GM21737 (cell line): Measurements from ENCODE around the gene MPPED2.

Source experiments
- ATAC-seq: cut with Tn5 transposase; IDR thresholded peaks from one replicate; pipeline ENCODE4 v1.9.1; 2021; ENCODE audit warnings: mild to moderate bottlenecking, moderate library complexity; ENCODE audit not compliant: unreplicated experiment

MPPED2 gene, protein sequence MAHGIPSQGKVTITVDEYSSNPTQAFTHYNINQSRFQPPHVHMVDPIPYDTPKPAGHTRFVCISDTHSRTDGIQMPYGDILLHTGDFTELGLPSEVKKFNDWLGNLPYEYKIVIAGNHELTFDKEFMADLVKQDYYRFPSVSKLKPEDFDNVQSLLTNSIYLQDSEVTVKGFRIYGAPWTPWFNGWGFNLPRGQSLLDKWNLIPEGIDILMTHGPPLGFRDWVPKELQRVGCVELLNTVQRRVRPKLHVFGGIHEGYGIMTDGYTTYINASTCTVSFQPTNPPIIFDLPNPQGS

DNA sequence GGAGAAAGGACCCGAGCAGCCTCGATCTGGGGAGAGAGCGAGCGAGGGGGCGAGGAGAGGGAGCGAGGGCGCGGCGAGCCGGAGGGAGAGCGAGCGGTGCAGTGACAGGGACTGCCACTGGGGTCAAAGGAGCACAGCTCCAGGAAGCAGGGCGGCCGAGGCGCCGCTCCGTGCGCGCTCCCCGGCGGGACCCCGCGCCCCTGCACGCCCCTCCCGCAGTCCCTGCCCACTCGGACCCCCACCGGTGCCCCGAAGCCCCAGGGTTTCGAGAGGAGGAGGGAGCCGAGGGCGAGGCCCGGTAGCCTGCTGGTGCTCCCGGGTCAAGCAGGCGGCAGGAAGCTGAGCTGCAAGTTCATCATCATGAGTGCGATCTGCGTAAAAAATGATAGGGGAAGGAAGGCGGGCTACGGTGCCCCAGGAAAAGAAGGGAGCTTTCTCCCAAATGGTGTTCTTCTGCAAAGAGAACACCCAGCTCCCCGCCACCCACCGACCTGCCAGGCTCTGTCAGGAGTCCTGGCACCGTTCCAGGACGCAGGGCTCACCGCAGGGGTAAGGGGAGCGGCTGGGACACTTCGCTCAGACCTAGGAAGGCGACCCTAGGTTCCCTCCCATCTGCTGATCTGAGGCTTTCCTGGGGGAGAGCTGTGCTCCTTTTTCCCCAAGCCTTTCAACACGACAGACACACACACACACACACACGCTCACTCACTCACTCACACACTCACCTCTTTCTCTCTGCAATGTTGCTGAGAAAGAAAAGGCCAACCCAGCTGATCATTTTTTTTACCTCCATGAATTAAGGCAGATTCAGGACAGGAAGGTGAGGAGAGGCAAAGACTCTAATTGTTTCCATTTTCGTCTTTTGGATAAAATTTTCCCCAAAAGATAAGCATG lies at the start of gene MPPED2:
TSS of gene MPPED2 (minus strand) at position 103 of the 894 bp plus-strand sequence. CDS start 5,980 bp downstream, outside the sequence.
- ATAC-seq = peak; percentile 83

DNA sequence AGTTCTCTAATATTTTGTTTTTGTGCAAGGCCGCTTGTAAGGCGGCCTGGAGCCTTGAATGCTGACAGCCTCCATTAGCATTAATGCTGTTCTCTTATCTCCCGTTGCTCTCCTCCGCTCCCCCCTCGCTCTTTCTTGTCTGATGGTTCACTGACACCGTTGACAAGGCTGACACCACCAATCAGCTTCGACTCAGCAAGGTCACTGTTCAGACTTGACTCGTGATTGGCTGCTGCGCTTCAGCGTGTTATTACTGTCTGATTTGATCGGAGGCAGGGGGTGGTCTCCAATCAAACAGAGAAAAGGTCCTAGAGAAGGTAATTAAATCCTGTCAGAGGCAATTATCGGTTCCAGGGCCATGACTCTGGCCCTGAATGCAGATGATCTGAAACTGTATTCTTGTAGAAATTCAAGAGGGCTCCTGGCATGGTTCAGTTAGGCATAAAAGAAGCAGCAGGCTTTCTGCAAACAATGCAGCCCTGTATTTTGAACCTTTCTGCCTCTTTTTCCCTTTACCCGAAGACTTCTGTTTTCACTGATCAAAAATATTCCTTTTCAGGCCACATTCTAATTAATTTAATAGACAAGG lies 49.3 kb upstream of the MPPED2 start:
- ATAC-seq = no peak

DNA sequence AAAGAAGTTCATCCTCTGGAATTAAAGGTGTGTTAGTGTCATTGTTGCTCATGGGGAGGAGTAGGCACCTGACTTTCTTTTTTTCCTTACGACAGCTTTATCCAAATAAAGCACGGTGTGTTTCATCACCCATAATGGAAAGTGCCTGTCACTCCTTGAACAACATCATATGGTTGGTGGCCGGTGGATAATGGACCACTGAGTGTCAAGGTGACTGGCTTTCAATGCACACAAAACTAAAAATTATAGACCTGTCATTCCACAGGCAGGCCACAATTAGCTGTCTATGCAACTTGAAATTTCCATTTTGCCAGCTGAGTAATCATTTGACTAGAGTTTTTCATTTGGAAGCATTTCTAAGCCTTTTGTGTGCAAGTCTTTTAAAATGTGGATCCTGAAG lies 45.0 kb upstream of the MPPED2 start:
- no peak for ATAC-seq

DNA sequence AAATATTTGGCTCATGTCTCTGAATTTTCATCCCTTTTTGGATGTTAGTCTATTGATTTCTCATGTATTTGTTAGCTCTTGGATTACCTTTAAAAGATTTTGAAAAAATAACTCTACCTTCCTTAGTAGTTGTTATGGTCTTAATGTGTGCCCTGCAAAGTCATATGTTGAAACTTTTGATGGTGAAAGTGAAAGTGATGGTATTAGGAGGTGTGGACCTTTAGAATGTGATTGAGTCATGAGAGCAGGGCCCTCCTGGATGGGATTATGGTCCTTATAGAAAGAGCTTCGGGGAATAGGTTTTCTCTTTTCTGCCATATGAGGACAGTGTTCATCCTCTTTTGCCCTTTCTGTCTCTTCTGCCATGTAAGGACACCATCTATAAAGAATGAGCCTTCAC lies 33.6 kb upstream of the MPPED2 start:
- ATAC-seq = no peak

DNA sequence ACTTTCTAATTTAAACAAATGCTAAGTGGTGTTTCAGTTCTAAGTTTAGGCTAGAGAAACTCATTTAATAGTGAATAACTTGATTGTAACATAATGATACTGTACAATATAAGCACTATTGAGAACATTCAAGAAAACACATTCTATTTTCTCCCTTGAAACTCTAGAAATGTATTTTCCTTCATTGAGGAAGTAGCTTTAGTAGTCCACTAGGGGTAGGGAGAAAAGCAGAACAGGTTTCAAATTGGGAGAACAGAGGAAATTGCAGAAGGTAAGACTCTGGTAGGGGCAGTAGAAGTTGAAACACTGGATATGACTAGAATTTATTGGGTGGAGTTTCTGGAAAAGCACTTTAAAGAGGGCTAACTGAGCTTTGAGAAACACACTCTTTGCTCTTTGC lies 31.6 kb upstream of the MPPED2 start:
- ATAC-seq = no peak

DNA sequence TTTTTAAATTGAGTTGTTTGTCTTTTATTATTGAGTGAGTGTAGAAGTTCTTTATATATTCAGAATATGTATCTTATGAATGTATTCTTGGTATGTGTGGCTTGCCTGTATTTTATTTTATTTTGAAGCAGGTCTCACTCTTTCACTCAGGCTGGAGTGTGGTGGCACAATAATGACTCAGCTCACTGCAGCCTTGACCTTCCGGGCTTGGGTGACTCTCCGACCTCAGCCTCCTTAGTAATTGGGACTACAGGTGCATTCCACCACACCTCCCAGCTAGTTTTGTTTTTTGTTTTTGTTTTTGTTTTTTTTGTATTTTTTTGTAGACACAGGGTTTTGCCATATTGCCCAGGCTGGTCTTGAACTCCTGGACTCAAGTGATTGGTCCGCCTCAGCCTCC lies 24.5 kb upstream of the MPPED2 start:
- no peak for ATAC-seq

DNA sequence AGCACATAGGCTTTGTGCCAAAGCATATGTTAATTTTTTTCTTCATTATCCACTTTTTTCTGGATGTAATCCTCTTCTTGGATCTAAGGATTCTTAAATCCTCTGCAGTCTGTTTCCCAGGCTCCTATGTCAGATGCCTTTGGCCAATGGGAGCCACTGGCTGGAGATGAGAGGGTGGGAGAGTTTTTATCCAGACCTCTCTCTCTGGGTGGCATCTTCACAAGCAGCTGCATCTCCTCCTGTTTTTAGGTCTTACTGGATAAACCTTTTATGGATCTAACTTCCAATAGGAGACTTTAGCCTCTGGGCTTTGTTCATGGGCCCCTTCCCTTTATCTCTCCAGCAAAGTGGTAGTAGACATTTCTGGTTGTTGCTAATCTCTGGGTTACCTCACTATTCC lies 22.4 kb upstream of the MPPED2 start:
- ATAC-seq = no peak

DNA sequence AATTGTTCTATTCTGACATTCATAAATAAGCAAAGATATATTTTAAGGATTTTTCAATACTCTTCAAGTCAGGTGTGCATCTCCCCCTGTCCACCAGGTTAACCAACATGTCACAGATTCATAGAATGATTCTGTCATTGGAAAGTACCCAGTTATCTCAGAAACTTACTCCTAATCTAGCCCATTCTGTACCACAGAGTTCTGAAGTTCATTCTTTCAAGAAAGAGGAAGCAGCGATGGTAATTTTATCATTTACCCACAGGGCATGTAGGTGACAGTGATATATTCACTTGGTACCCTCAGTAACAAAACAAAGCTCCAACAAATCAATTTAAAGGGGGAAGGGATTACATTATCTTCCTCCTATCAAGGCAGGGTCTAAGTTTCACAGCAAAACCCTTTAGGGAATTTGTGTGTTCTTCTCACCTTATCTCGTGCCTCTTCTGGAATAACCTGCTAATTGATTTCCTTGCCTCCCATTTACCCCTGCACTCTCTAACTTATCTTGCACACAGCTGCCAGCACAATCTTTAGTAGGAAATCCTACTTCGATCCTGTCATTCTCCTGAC lies 19.0 kb upstream of the MPPED2 start:
- ATAC-seq = no peak

DNA sequence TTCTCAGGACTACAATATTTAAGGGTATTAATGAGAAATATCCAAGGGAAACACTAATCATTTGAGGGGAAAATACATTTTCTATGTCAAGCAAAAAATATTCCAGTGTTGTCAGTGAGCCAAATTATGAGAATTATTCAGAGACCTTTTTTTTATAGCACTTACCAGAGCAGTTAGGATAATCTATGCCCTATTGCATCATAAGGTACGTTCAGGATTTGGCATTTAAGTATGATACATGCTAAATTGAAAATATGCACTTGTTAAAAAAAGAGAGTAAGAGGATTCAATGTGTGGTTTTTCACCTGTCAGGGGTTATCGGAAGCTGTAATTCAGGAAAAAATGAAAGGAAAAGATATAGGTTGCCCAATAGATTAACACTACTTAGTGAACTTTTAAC lies 17.2 kb upstream of the MPPED2 start:
- no peak for ATAC-seq

DNA sequence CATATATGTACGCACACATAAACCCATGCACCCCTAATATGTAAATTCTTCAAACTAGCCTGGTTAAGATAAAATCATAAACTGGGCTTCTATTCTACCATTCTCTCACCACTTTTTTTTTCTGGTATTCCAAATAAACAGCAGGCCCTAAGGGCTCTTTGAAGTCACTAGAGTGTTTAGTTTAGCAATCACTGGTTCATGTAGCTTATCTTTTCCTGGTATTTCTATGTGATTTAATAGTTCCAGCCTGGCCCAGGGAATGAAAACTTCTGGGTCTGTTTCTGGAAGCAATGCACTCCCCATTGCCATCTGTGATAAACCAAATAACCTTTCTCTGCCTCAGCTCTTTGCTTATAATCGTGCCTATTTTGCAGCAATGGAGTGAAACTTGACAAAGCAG lies 10.7 kb upstream of the MPPED2 start:
- ATAC-seq = no peak

DNA sequence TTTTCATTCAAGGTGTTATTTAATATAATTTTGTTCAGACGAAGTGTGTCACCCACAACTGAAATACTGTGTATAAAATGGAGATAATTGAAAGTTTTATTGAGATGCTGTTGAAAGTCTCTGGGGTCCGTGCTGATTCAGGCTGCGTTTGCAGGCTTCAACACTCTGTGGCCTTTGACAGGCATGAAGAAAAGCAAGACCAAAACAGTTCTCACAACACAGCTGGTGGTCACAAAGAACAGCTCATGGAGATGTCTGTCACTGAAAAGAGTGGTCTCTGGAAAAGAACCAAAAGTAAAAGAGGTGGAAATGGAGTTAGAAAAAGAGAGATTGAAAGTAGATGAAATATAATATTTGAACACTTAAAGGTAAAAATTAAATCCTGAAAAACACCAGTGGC lies 9.8 kb upstream of the MPPED2 start:
- ATAC-seq = no peak

DNA sequence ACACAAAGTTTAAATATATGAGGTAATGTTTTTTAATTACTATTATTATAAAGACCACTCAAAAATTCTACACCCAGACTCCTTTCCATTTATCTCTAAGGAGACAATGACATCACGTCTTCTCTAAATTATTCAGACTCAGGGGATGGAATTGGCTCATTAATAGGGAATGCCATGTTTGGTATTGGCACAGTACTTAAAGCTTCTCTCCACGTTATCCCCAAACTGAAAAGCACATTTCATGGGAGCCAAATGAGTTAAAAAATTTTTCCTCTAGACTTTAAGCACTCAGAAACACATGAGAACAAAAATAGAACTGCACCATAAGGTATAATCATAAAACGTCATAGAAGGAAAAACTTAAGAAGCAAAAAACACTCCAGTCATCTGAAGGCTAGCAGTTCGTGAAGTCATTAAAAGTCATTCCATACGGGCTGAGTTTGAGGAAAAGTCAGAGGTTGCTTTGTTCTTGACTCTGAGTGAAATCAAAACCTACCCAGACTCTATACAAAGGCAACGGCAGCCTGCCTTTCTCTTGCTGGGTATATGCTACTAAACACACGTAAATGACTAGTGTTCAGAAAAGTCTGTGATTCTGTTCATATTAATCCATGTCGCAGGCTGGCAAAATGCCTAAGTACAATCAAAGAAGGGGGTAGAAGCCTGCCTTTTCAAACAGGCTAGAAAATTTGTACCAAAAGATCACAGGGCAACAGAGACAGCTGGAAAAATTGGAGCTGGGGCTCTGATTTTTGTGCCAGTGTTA lies 8.7 kb upstream of the MPPED2 start:
- no peak for ATAC-seq

DNA sequence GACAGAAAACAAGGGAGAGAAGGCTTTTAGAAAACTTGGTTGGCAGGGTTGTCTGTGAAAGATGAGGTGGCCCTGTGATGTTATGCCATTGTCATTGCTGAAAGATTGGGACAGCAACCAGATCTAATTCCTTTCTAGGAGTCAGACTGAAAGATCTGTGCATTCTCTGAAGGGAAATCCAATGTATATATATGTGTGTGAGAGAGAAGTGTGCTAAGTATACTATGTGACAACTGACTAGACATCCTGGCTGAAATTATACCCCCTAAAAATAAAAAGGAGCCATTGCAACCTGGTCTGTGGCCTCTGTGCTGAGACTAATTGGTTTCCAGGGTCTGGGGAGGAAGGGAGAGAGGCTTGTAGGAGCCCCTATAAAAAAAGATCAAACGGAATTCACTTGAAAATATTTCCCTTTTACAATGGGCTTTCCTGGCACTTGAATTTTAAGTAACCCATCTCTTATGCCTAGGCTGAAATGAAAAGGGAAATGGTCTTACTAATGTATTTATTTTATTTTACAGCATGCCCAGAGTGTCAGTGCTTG lies 1.2 kb upstream of the MPPED2 start:
- no peak for ATAC-seq

DNA sequence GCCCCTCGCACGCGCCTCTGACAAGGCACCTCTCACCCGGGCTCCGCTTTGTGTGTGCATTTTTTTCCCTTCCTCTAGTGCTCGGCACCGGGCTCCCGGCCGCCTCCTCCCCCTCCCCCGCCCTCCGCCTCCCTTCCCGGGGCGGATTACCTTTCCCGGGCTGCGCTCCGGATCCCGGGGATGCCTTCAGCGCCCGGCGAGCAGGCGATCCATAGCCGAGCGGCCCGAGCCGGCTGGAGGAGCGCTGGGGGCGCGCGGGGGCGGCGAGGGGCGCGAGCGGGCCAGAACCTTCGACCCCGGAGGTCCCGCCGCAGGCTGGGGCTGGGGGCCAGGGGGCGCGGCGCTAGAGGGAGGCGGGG lies 282 bp downstream of the MPPED2 start:
- peak; percentile 10 for ATAC-seq

DNA sequence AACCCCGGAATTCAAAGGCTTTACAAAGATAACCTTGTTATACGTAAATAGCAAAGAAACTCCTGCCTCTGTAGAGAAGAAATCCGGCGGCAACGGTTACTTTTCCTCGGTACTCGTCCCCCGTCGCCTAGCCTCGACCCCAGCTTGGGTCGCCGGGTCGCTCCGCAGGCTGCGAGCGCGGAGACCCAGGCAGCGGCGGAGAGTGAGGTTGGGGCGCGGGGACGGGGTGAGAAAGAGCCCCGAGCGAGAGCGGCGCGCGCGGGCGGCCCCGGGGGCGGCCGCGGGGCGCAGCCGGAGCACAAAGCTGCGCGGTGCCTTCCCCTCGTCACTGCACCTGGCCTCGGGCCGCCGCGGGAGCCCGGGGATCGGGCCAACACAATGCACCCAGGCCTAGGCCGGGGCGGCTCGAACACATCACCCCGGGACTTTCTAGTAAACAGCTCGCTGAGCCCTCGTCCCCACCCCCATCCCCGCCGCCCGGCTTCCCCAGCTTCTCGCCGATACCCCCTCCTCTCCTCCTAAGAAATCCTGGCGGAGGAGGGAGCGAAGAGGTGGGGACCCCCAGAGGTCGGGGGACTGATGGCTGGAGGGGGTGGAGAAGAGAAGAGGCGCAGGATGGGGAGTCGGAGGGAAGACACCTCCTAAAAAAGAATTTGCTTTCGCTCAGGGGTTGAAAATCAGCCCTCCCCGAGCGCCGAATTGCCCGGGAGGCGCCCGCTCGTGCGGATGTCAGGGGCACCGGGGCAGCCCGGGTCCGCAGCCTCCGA lies 845 bp downstream of the MPPED2 start:
- ATAC-seq = no peak

DNA sequence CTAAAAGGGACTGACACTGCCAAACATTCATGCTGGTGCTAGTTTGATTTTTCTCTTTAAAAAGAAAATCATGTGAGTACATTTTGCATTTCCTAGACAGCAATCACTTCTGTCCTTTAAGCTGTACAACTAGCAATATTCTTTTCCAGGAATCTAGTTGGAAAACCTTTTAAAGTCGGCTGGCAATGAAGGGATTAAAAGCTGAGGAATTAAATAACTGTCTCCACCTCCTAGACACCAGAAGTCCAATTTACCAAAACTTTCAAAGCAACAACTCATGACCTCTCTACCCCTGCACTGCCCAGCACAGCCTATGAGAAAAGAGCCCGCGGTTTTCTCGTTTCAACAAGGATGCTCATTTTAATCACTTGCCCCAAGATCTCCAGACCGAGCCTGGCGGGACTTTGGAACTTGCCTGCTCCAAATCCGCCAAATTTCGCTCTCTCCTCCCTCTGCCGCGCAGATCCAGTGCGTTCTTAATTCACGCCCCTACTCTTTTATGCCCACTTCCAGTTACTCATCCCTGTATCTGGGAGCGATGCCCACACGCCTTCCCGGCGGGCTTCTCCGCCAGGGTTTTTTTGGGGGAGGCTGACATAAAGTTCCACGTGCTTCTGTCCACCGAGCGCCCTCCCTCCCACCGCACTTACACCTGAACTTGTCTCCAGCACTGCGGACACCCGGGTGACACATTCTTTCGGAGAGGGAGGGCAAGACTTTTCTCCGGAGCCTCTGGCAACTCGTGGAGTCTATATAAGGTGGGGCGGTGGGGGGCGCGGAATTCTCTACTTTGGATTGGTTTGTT lies 2.5 kb downstream of the MPPED2 start:
- ATAC-seq = no peak

DNA sequence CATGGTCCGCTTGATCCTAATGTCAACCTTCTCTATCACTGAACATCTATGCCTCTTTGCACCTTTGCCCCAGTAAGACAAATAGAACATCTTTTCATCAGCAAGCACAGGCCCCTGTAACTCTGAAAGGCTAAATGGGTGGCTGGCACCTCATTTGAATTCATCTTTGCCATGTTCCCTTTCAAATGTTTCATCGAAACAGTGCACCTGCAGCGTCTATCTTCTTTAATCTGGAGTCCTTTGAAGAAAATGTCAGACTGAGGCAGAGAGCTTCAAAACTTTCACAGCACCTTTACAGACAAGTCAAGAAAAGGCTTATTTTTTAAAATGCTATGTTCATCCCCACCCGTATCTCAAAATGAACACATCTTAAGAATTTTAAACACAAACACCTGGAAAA lies 3.4 kb downstream of the MPPED2 start:
- no peak for ATAC-seq

DNA sequence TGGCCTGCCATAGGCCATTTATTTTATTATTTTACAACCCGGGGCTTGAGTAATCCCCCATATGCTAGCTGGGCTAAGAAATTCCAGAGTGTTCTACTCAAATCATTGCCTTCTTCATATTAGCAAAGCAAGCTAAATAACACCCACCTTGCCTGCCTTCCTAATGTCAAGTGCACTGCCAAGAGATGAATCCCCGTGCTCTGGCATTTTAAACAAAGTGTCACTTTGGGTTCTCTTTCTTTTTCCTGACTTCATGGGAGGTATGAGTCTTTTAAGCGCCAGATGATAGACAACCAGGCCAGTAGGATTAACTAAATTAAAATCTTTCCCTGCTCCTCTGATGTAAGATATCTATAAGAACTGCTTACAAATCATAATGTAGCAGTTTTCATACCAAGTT lies 4.5 kb downstream of the MPPED2 start:
- ATAC-seq = no peak

DNA sequence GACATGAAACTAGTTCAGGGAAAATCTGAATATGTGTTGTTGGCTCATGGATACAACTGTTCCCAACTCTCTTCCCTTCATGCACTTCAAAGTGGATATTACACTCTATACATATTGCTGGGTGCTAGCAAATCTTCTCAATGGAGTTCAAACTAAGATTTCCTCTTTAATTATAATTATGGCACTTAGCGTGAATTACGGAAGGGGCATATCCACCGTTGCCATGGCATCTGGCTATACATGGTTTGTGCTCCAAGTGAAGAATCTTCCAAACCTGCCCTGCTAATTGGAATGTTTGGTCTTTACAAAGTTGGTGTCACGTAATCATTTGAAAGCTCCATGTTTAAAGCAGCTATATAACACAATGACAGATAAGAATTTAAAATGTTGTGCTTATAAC lies 5.6 kb downstream of the MPPED2 start:
- ATAC-seq = no peak
